Mucosa of stomach (tissue), 1 donor: ENCODE results near the gene CTIF.

Experiments
- H3K27me3 ChIP-seq: one replicate; pipeline ENCODE4 v1.7.0; 2013; ENCODE audit warnings: mild to moderate bottlenecking, low read length; ENCODE audit not compliant: control insufficient read depth, insufficient read depth
- H3K36me3 ChIP-seq: one replicate; pipeline ENCODE4 v1.7.0; 2013; ENCODE audit warnings: low read length; ENCODE audit not compliant: control insufficient read depth, insufficient read depth
- H3K4me1 ChIP-seq: one replicate; pipeline ENCODE4 v1.7.0; 2013; ENCODE audit warnings: mild to moderate bottlenecking, low read length; ENCODE audit not compliant: control insufficient read depth, insufficient read depth
- H3K4me3 ChIP-seq: one replicate; pipeline ENCODE4 v1.7.0; 2013; ENCODE audit warnings: low read length
- H3K9ac ChIP-seq: one replicate; pipeline ENCODE4 v1.7.0; 2013; ENCODE audit warnings: mild to moderate bottlenecking, low read length, moderate library complexity
- H3K9me3 ChIP-seq: one replicate; pipeline ENCODE4 v1.7.0; 2013; ENCODE audit warnings: mild to moderate bottlenecking, low read length, moderate library complexity; ENCODE audit not compliant: control insufficient read depth
- donor health status: Pancreatic carcinoma.

Gene CTIF

DNA sequence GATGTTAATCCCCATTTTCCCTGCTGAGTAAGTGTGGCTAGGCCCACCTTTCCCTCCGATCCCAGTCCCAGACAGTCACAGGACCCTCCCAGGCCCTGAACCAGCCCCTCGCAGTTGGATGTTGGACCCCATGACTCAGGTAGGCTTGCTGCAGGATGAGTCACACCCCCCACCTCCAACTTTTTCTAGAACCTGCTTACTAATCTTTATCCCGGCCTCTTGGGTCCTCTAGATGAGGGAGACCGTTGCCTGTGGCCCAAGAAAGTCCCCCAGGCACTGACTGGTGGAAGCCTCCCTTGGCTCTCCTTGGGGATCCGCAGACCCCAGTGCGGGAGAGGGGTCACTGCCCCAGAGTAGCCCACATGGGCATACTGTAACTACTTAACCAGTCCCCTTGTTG is 313.5 kb downstream of the CTIF start:
- H3K4me3 ChIP-seq, result no peak overlapping the region
- no peaks in the 10 kb centered on the region for H3K36me3 ChIP-seq
- no peaks in the 10 kb centered on the region for H3K9me3 ChIP-seq
- no peaks in the 10 kb centered on the region for H3K27me3 ChIP-seq
- peaks cover 13% of the 10 kb centered on the region for H3K4me1 ChIP-seq
- no peak overlapping the region for H3K9ac ChIP-seq

DNA sequence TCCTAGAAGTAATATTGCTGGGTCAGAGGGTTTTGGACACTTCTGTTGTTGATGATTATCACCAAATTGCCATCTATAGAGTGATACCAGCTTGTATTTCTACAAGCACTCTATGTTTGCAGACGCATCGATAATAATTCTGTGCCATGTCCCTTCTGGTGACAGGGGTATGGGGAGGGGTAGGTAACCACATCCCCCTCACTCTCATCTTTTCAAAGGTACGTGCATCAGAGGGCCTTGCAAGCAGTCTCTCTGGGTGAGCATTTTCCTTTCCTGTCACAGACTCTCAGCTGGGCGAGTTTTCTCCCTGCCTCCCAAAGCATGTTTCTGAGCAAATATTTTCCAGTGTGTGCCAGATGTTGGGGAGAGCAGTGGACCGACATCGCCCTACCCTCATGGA is 314.0 kb downstream of the CTIF start:
- Histone ChIP-seq H3K9me3 (no peaks in the 10 kb centered on the region), H3K36me3 (no peaks in the 10 kb centered on the region), H3K4me1 (peaks cover 13% of the 10 kb centered on the region), H3K4me3 (no peak overlapping the region), H3K27me3 (no peaks in the 10 kb centered on the region), H3K9ac (no peak overlapping the region)

DNA sequence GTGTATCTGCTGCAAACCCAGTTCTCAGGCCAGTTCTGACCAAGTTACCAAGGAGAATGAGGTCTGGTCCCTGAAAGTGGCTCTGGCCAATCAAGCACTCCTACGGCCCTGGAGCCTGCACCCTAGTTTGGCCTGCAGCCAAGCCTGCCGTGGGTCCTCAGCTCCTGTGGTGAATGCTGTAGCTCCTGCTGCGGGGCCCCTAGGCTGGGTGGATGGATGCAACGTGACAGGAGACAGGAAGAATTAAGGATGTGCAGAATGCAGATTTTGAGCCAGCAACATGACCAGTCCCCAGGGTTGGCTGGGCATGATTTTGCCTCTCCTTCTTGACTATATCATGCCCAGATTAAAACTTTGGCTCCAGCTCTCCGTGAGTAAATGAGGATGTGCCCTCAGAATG is 314.8 kb downstream of the CTIF start:
- Histone ChIP-seq H3K4me1 (peaks cover 13% of the 10 kb centered on the region), H3K9ac (no peak overlapping the region), H3K36me3 (no peaks in the 10 kb centered on the region), H3K9me3 (no peaks in the 10 kb centered on the region), H3K27me3 (no peaks in the 10 kb centered on the region), H3K4me3 (no peak overlapping the region)

DNA sequence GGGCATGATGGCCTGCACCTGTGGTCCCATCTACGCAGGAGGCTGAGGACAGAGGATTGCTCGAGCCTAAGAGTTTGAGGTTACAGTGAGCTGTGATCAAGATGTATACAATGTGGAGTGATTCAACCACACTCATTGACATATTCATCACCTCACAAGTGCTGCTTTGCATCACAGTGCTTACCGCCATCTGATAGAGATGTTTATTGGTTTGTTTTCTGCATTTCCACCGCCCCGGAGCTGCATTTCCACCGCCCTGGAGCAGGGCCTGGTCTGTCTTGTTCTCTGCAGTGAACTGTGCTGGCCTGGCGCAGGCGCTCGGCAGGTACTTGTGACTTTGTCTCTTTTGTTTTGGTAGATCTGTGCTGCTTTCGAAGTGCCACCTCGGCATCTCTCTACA is 315.9 kb downstream of the CTIF start:
- Histone ChIP-seq H3K27me3 (no peaks in the 10 kb centered on the region), H3K4me1 (peaks cover 13% of the 10 kb centered on the region), H3K36me3 (no peaks in the 10 kb centered on the region), H3K9ac (no peak overlapping the region), H3K9me3 (no peaks in the 10 kb centered on the region), H3K4me3 (no peak overlapping the region)

DNA sequence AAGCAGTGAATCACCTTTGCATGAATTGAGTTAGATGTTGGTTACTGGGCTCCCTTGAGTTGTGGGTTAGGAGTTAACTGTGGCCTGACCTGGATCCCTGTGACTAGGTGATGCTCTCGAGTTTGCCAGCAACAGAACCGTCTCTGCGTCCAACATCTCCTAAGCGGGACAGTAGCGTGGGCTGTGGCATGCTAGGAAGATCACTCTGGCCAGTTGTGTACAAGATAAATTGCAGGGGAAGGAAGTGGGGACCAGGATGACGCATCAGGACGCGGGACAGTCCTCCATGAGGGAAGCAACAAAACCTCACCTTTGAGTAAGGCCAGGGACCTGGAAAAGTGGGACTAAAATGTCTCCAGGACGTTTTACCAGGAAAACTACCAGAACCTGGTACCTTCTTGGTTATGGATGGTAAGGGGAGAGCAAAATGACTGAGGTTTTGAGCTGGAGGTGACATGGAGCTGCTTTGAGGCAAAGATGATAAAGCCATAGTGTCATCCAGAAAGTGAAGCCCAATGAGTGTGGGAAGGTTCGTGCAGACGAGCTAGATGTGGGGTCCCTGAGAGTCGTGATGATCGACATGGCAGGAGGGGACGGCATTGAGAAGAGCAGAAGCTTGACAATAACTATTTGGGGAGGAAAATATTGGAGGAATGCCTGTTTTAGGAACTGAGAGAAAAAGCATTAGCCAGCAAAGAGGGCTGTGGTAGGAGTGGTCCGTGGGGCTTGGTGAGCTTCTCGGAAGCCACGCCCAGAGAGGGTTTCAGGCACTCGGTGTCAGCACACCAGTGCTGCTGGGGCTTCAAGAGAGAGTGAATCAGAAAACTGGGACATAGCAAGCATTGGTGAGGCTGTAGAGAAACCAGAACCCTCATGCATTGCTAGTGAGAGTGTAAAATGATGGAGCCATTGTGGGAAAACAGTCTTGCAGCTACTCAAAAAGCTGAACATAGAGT is 316.9 kb downstream of the CTIF start:
- Histone ChIP-seq H3K9ac (no peak overlapping the region), H3K9me3 (no peaks in the 10 kb centered on the region), H3K27me3 (no peaks in the 10 kb centered on the region), H3K4me1 (peaks cover 7% of the 10 kb centered on the region), H3K4me3 (no peak overlapping the region), H3K36me3 (no peaks in the 10 kb centered on the region)

DNA sequence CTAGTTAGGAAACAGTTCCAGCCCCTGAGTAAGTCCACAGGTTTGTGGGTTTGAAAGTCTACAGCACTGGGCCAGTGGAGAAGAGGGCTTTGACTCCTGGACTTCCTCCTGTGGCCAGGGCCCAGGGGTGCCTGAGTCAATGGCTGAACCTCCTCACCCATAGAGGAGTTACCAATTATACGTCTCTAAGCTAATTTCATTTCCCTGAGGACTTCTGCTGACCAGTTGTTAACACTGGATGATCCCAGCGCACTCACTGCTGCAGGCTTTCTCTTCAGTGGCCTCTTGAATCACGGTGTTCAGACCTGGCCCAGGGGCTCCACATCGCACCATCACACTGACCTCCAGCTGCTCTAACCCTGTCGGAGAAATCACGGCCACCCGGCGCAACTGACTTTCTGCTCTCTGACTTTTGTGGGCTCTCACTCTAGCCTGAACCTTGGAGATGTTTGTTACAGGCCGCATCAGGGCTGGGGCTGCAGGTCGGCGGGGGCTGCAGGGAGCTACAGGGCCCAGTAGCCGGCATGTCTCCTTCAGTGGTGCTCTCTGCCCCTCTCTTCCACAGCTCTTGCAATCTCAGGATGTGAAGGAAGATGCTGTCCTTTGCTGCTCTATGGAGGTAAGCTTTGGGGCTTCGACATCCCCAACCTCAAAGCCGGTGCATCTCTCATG is 318.3 kb downstream of the CTIF start:
- Histone ChIP-seq H3K4me3 (no peak overlapping the region), H3K9me3 (no peaks in the 10 kb centered on the region), H3K9ac (no peak overlapping the region), H3K4me1 (no peaks in the 10 kb centered on the region), H3K27me3 (no peaks in the 10 kb centered on the region), H3K36me3 (no peaks in the 10 kb centered on the region)

DNA sequence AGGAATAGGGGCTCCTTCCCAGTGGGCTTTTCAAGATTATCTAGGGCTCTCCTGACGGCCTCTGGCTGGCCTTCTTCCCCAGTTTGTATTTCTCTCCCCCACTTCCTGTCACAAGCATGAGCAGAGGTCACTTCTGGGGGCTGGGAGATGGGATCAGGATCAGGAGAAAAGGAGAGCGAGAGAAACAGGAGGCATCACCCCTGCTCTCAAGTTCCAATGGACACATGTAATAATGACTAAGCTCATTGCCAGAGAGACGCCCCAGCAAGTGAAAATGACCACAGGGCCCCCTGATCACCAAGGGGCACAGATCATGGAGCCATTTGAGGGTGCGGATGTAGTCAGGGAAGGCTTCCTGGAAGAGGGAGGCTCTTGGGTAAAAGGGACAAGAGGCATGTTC is 319.8 kb downstream of the CTIF start:
- Histone ChIP-seq H3K9me3 (no peaks in the 10 kb centered on the region), H3K4me1 (no peaks in the 10 kb centered on the region), H3K36me3 (no peaks in the 10 kb centered on the region), H3K4me3 (no peak overlapping the region), H3K27me3 (no peaks in the 10 kb centered on the region), H3K9ac (no peak overlapping the region)

DNA sequence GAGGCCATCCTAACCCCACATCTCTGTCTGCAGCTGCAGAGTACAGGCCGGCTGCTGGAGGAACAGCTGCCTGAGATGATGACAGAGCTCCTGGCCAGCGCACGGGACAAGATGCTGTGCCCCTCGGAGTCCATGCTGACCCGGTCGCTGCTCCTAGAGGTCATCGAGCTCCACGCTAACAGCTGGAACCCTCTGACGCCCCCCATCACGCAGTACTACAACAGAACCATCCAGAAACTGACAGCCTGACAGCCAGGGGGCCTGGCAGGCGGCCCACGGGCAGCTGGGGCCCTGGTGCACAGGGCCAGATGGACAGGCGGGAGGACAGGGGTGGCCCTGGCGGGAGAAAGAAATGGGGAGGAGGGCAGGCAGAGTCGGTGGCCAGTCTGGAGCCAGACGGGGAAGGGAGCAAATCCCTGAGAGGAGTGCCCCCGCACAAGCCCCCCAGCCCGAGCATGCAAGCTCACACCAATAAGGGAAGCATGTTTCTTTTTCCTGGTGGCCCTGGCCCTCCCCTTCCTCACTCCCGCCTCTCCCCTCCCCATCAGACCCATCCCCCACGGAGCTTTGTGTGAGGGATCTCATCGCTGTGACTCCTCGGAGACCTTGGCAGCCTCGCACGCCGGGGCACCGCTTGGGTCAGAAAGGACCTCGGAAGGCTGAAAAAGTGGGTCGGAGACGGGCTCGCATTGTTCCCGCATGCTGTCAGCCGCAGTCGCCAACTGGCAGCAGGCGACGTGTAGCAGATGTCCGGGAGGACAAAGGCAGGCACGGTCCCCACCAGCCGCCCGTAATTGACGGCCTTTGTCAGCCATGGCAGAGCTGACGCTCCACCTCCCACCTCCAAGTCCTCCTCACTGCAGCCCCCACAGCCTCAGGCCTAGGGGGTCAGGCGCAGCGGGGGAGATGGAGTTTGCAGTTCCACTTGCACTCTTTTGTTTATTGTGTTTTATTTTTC is 320.8 kb downstream of the CTIF start:
- Histone ChIP-seq H3K4me3 (no peak overlapping the region), H3K9me3 (no peaks in the 10 kb centered on the region), H3K36me3 (no peaks in the 10 kb centered on the region), H3K4me1 (no peaks in the 10 kb centered on the region), H3K27me3 (no peaks in the 10 kb centered on the region), H3K9ac (no peak overlapping the region)

DNA sequence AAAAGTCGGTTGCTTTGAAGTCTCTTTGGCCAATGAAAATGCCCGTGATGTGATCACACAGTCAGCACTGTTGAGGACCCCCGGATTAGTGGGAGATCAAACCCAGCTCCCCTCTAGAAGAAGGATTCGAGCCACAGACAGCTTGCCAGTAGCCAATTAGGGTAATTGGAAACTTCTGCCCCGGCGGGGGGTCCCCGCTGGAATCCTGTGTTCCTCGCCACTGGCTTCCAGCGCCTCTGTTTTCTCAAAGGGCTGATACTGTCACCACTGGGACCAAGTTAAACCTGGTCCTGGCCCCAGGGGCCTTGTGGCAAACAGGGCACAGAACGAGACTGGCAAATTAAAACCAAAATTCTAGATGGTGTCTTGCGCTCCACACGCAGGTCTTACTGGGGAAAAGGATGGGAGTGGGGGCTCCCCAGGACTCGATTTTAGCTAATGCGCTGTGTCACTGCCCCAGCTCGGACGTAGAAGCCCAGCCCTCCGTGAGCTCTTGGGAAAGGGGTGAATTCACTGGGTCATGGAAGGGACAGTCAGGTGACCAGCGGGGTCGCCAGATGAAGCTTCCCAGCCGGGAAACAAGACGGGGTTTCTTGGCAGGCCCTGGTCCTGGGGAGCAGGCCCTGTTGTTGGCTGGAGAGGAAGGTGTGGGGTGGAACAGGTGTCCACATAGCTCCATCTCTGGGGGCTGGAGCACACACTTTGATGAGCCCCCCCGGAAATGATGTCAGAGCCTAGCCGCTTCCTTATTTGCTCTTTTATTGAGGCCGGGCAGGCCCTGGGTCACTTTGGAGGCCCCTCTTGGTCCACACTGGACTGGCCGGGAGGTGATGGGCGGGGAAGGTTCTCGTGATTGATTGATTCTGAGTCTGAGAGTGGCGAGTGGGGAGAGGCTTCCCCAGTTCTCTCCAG is 321.7 kb downstream of the CTIF start:
- no peaks in the 10 kb centered on the region for H3K27me3 ChIP-seq
- H3K4me1 ChIP-seq, result no peaks in the 10 kb centered on the region
- H3K36me3 ChIP-seq, result no peaks in the 10 kb centered on the region
- H3K9me3 ChIP-seq, result no peaks in the 10 kb centered on the region
- no peak overlapping the region for H3K4me3 ChIP-seq
- no peak overlapping the region for H3K9ac ChIP-seq

DNA sequence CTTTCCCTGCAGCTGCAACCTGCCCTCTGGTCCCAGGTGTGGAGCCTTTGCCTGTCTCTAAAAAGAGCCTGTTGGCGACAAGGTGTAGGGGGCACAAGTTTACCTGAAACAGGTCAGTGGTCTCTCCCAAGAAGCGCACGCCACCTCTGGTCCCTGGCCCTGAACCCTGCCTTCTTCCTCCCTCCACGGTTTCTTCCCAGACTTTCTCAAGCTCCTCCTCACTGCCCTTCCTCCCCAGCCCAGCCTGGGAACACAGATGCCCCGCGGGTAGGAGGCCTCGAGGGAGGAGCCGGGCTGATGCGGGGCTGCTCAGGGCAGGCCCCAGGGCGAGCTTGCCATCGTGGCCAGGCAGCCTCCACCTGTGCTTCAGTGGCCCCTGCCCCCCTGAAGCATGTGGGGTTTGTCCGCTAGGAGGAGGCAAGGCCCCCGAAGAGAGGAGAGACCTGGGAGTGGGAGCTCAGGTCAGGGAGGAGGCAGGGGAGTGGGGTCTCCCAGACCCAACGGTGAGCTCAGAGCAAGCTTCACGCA is 322.4 kb downstream of the CTIF start:
- Histone ChIP-seq H3K36me3 (no peaks in the 10 kb centered on the region), H3K9ac (no peak overlapping the region)

DNA sequence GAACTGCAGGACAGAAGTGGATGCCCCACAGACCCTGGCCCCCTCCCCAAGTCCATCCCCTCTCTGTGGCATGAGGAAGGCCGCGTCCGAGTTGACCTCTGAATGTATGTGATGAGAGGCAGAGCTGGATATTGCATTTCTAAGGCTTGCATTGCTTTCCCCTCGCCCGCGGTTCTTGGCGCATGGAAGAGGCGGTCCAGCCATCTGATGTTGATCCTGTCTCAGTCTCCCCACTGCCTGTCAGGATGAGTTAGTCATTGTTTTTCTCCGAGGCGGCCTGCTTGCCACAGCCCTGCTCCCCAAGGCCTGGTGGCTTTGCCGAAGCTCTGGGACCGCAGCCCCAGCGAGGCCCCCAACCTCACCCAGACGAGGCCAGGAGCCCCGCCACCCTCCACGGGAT is 323.3 kb downstream of the CTIF start:
- no peaks in the 10 kb centered on the region for H3K4me1 ChIP-seq
- H3K9ac ChIP-seq, result no peak overlapping the region
- H3K27me3 ChIP-seq, result no peaks in the 10 kb centered on the region
- no peak overlapping the region for H3K4me3 ChIP-seq
- H3K9me3 ChIP-seq, result no peaks in the 10 kb centered on the region
- H3K36me3 ChIP-seq, result no peaks in the 10 kb centered on the region

More for the DNA sequence above, 322.4 kb downstream of the CTIF start:
- Histone ChIP-seq H3K4me1 (no peaks in the 10 kb centered on the region), H3K27me3 (no peaks in the 10 kb centered on the region), H3K9me3 (no peaks in the 10 kb centered on the region), H3K4me3 (no peak overlapping the region)
